GM23248 (cell line): Measurements from ENCODE around the gene NGEF.

Source experiments
- EZH2 ChIP-seq: fragments of 200-600 bp; sonication (generic); IDR thresholded peaks from 2 replicates; pipeline ENCODE4 v1.6.1; 2018; ENCODE audit warnings: antibody characterized with exemption, mild to moderate bottlenecking; ENCODE audit not compliant: insufficient read depth, poor library complexity, severe bottlenecking
- EZH2phosphoT487 ChIP-seq: fragments of 200-600 bp; sonication (generic); IDR thresholded peaks from 2 replicates; pipeline ENCODE4 v1.6.1; 2018; ENCODE audit warnings: antibody characterized with exemption, moderate library complexity, mild to moderate bottlenecking, low read depth; ENCODE audit not compliant: insufficient read depth

DNA sequence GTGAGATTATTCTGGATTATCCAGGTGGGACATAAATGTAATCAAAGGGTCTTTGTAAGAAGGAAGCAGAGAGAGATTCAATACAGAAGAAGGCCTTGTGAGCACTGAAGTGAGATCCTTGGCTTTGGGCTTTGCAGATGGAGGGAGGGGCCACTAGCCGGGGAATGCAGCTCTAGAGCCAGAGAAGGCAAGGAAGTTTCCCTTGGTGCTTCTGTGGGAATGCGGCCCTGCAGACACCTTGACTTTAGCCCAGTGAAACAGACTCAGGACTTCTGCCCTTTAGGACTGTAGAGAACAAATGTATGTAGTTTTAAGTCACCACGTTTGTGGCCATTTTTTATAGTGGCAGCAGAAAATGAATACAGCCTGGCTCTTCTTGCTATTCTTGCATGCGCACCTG, 27.5 kb upstream of the NGEF start:
- TF ChIP-seq EZH2, result no peak
- TF ChIP-seq EZH2phosphoT487, result no peak
